Prostate gland (tissue), 2 donors: Measurements from ENCODE around the gene PLAC9. TPM values are rescaled to one million over a fixed set of nuclear protein-coding genes. Genes with fewer than 3 reads are reported as not detected.

ENCODE experiments used
- DNase-seq: peaks from one replicate; pipeline ENCODE4 v3.0.0-alpha.2; 2019; ENCODE audit warnings: low spot score
- H3K27ac ChIP-seq, 2 donors: fragments of 200-600 bp; sonication (generic); 2 replicates each; pipeline ENCODE4 v1.5.1; 2017 to 2019
- H3K27me3 ChIP-seq: fragments of 200-600 bp; sonication (generic); replicated peaks from 2 replicates; pipeline ENCODE4 v1.5.1; 2019; ENCODE audit not compliant: insufficient read depth
- H3K36me3 ChIP-seq, 2 donors: fragments of 200-600 bp; sonication (generic); 1 replicate in 1 of 2; 2 replicates in 1 of 2; pipeline versions ENCODE4 v1.5.1 to v1.8.1; 2017 to 2019
- H3K4me1 ChIP-seq: fragments of 200-600 bp; sonication (generic); replicated peaks from 2 replicates; pipeline ENCODE4 v1.5.1; 2019
- H3K4me3 ChIP-seq, 2 donors: fragments of 200-600 bp; sonication (generic); 2 replicates each; pipeline ENCODE4 v1.5.1; 2017 to 2019
- H3K9me3 ChIP-seq: fragments of 200-600 bp; sonication (generic); 2 replicates; pipeline ENCODE4 v1.5.1; 2017
- CTCF ChIP-seq, 4 experiments: fragments of 200-600 bp in 2 of 4; fragments of 450-650 bp in 2 of 4; sonication (generic) in 2 of 4; IDR thresholded peaks; 1 replicate in 3 of 4; 2 replicates in 1 of 4; pipeline ENCODE4 v1.5.1; 2016 to 2019; ENCODE audit warnings: antibody characterized with exemption in 4 of 4, mild to moderate bottlenecking in 2 of 4, moderate library complexity in 2 of 4
- POLR2A ChIP-seq: fragments of 450-650 bp; IDR thresholded peaks from one replicate; pipeline ENCODE4 v1.6.1; 2016; ENCODE audit warnings: antibody characterized with exemption, mild to moderate bottlenecking
- POLR2AphosphoS5 ChIP-seq: sonication (generic); formaldehyde crosslinking; IDR thresholded peaks from one replicate; pipeline ENCODE4 v1.6.1; 2017; ENCODE audit warnings: antibody characterized with exemption
- WGBS: methylation state at CpG from one replicate; pipeline ENCODE4 v1.1.5; 2018; 5-methylcytosine and 5-hydroxymethylcytosine counted together
- intact Hi-C: fragments of 100-400 bp; cut with DNase I; formaldehyde crosslinking; loops from one replicate; pipeline ENCODE4 v1.14.2; 2022
- total RNA-seq, 2 donors: library from RNA; depleted of rRNA; stranded (reverse); fragments of >200 nt; gene quantifications; one replicate each; pipeline ENCODE4 v1.1.0, GENCODE V29; 2016

Gene PLAC9
- total RNA-seq, 2 donors from 2014 or later: 8.9 to 14.7 TPM

- Histone ChIP-seq H3K27me3 (no peaks in the 10 kb centered on the region), H3K4me1 (peaks cover 9% of the 10 kb centered on the region), H3K4me3 (no peak overlapping the region), H3K27ac (no peak overlapping the region), H3K36me3 (no peaks in the 10 kb centered on the region), H3K9me3 (no peaks in the 10 kb centered on the region)
- intact Hi-C loops: no loop called here
- TF ChIP-seq CTCF (IDR thresholded peaks at IDR 0.05): no peak
- TF ChIP-seq POLR2A: no peak
- no peak for TF ChIP-seq POLR2AphosphoS5
- no peak for DNase-seq
- 80% methylated on average over 12 of the region's 12 CpGs for WGBS
Measured at GRCh38 chr10:80177781-80178636, 45.5 kb downstream of the PLAC9 start.

- Histone ChIP-seq H3K4me1 (no peaks in the 10 kb centered on the region), H3K9me3 (no peaks in the 10 kb centered on the region), H3K36me3 (no peaks in the 10 kb centered on the region), H3K27ac (no peak overlapping the region), H3K27me3 (no peaks in the 10 kb centered on the region), H3K4me3 (no peak overlapping the region)
- TF ChIP-seq POLR2AphosphoS5 (no peak), POLR2A (no peak)
- 73% methylated on average over 6 of the region's 6 CpGs for WGBS
- intact Hi-C loops: no loop called here
- no peak for DNase-seq
Measured at GRCh38 chr10:80182986-80183385, 50.5 kb downstream of the PLAC9 start.

- intact Hi-C loops: no loop called here
- Histone ChIP-seq H3K27me3 (no peaks in the 10 kb centered on the region), H3K4me1 (no peaks in the 10 kb centered on the region), H3K4me3 (no peak overlapping the region), H3K36me3 (no peaks in the 10 kb centered on the region), H3K27ac (no peak overlapping the region), H3K9me3 (no peaks in the 10 kb centered on the region)
- WGBS: 95% methylated on average over 4 of the region's 4 CpGs
- TF ChIP-seq POLR2AphosphoS5: no peak
- DNase-seq: no peak
Measured at GRCh38 chr10:80183436-80183835, 50.9 kb downstream of the PLAC9 start.

- Histone ChIP-seq H3K4me3 (no peak overlapping the region), H3K36me3 (no peaks in the 10 kb centered on the region), H3K4me1 (no peaks in the 10 kb centered on the region), H3K27me3 (no peaks in the 10 kb centered on the region), H3K9me3 (no peaks in the 10 kb centered on the region), H3K27ac (no peak overlapping the region)
- TF ChIP-seq CTCF (IDR thresholded peaks at IDR 0.05): no peak
- 42% methylated on average over 4 of the region's 4 CpGs for WGBS
- intact Hi-C loops: no loop called here
- DNase-seq: no peak
Measured at GRCh38 chr10:80184291-80184690, 51.8 kb downstream of the PLAC9 start.

- Histone ChIP-seq H3K27ac (no peak overlapping the region), H3K4me1 (no peaks in the 10 kb centered on the region), H3K9me3 (no peaks in the 10 kb centered on the region), H3K36me3 (no peaks in the 10 kb centered on the region), H3K27me3 (no peaks in the 10 kb centered on the region), H3K4me3 (no peak overlapping the region)
- intact Hi-C loops: no loop called here
- no peak for DNase-seq
- WGBS: 88% methylated on average over 5 of the region's 5 CpGs
- no peak for TF ChIP-seq POLR2AphosphoS5
- no peak for TF ChIP-seq CTCF (IDR thresholded peaks at IDR 0.05)
- no peak for TF ChIP-seq POLR2A
Measured at GRCh38 chr10:80185578-80186299, 53.2 kb downstream of the PLAC9 start.
